GM23338 (cell line): ENCODE results near the gene BET1. TPM values are rescaled to one million over a fixed set of nuclear protein-coding genes. Genes with fewer than 3 reads are reported as not detected.

Experiments
- ATAC-seq: fragments of 200-7000 bp; cut with Tn5 transposase; 3 replicates; pipeline ENCODE4 v1.9.1; 2020
- DNase-seq: peaks from one replicate; pipeline ENCODE4 v3.0.0-alpha.2; 2015; ENCODE audit warnings: low spot score
- H2AFZ ChIP-seq: fragments of 200-600 bp; sonication (generic); 2 replicates; pipeline ENCODE4 v1.8.0; 2016; ENCODE audit warnings: antibody characterized with exemption, mild to moderate bottlenecking, moderate library complexity
- H3F3A ChIP-seq: fragments of 200-600 bp; sonication (generic); replicated peaks from 2 replicates; pipeline ENCODE4 v1.8.0; 2017; ENCODE audit warnings: antibody characterized with exemption, mixed run types, low read depth
- H3K27ac ChIP-seq: fragments of 200-600 bp; sonication (generic); 2 replicates; pipeline ENCODE4 v1.6.1; 2016; ENCODE audit warnings: low read depth
- H3K27me3 ChIP-seq: fragments of 200-600 bp; sonication (generic); 2 replicates; pipeline ENCODE4 v1.8.0; 2016; ENCODE audit warnings: mild to moderate bottlenecking, mixed run types, moderate library complexity; ENCODE audit not compliant: insufficient read depth
- H3K36me3 ChIP-seq: fragments of 200-600 bp; sonication (generic); 2 replicates; pipeline ENCODE4 v1.8.0; 2016; ENCODE audit warnings: mild to moderate bottlenecking; ENCODE audit not compliant: insufficient read depth
- H3K4me1 ChIP-seq: fragments of 200-600 bp; sonication (generic); 2 replicates; pipeline ENCODE4 v1.8.0; 2016; ENCODE audit warnings: mild to moderate bottlenecking, moderate library complexity; ENCODE audit not compliant: insufficient read depth
- H3K4me2 ChIP-seq: fragments of 200-600 bp; sonication (generic); 2 replicates; pipeline ENCODE4 v1.7.1; 2017; ENCODE audit warnings: mixed run types
- H3K4me3 ChIP-seq: fragments of 200-600 bp; sonication (generic); 2 replicates; pipeline ENCODE4 v1.6.1; 2016; ENCODE audit warnings: mixed run types
- H3K79me2 ChIP-seq: fragments of 200-600 bp; sonication (generic); replicated peaks from 2 replicates; pipeline ENCODE4 v1.8.0; 2017; ENCODE audit warnings: mild to moderate bottlenecking; ENCODE audit not compliant: insufficient read depth
- H3K9me2 ChIP-seq: fragments of 200-600 bp; sonication (generic); 2 replicates; pipeline ENCODE4 v1.8.0; 2017; ENCODE audit not compliant: insufficient read depth
- H4K20me1 ChIP-seq: fragments of 200-600 bp; sonication (generic); replicated peaks from 2 replicates; pipeline ENCODE4 v1.8.0; 2017; ENCODE audit warnings: mild to moderate bottlenecking; ENCODE audit not compliant: insufficient read depth
- H3K27ac Mint-ChIP-seq: 2 replicates; pipeline ENCODE4 v1.8.0; 2020; ENCODE audit warnings: inconsistent platforms, mild to moderate bottlenecking, moderate library complexity, mixed read lengths
- H3K27me3 Mint-ChIP-seq: 3 replicates; pipeline ENCODE4 v1.8.0; 2022; ENCODE audit warnings: low read depth, mild to moderate bottlenecking, moderate library complexity, mixed read lengths, inconsistent platforms; ENCODE audit not compliant: insufficient read depth, poor library complexity
- H3K36me3 Mint-ChIP-seq: 3 replicates; pipeline ENCODE4 v1.8.0; 2021; ENCODE audit warnings: low read depth, mild to moderate bottlenecking, inconsistent platforms, moderate library complexity, mixed read lengths
- H3K4me1 Mint-ChIP-seq: 3 replicates; pipeline ENCODE4 v1.8.0; 2020; ENCODE audit warnings: mild to moderate bottlenecking, inconsistent platforms, mixed read lengths
- H3K4me3 Mint-ChIP-seq: 3 replicates; pipeline ENCODE4 v1.8.0; 2021; ENCODE audit warnings: moderate library complexity, mild to moderate bottlenecking, inconsistent platforms, mixed read lengths
- H3K9me3 Mint-ChIP-seq: 3 replicates; pipeline ENCODE4 v1.8.0; 2020; ENCODE audit warnings: moderate library complexity, mild to moderate bottlenecking, inconsistent platforms, mixed read lengths
- CREB1 ChIP-seq: fragments of 250-450 bp; sonication (Bioruptor Pico); IDR thresholded peaks from 2 replicates; pipeline ENCODE4 v1.5.0; 2020; ENCODE audit warnings: low read depth, mild to moderate bottlenecking, moderate library complexity
- EZH2 ChIP-seq: fragments of 200-600 bp; sonication (generic); IDR thresholded peaks from one replicate; pipeline ENCODE4 v1.8.0; 2017; ENCODE audit warnings: antibody characterized with exemption, mild to moderate bottlenecking, low read depth; ENCODE audit not compliant: unreplicated experiment
- NANOG ChIP-seq: IDR thresholded peaks from 2 replicates; pipeline ENCODE4 v1.6.1; 2016; ENCODE audit warnings: antibody characterized with exemption, borderline replicate concordance
- STAT1 ChIP-seq: IDR thresholded peaks from one replicate; pipeline ENCODE4 v1.6.1; 2016; ENCODE audit warnings: antibody characterized with exemption; ENCODE audit not compliant: unreplicated experiment
- ZNF114 ChIP-seq: fragments of 250-450 bp; sonication (Bioruptor Pico); IDR thresholded peaks from 2 replicates; pipeline ENCODE4 v1.5.0; 2020; ENCODE audit warnings: mild to moderate bottlenecking, moderate library complexity
- polyA plus RNA-seq: library from polyadenylated mRNA; unstranded; fragments of >200 nt; fragmentation: Nextera tagmentation; extraction: Ambion mirVana; gene quantifications from 2 replicates; pipeline ENCODE4 v1.2.1, GENCODE V29; 2016
- total RNA-seq: library from RNA; depleted of rRNA; stranded (reverse); fragments of >200 nt; shearing (Covaris generic); gene quantifications from 2 replicates; pipeline ENCODE4 v1.2.3, GENCODE V29; 2014
- TF ChIP-seq, protein P1 (sequence below): fragments of 250-450 bp; sonication (Bioruptor Pico); IDR thresholded peaks from 2 replicates; pipeline ENCODE4 v1.5.0; 2020; ENCODE audit warnings: mild to moderate bottlenecking, moderate library complexity

BET1 gene
- total and polyA plus RNA-seq, 2 experiments from 2014 or later = 42.2 to 69.2 TPM

DNA sequence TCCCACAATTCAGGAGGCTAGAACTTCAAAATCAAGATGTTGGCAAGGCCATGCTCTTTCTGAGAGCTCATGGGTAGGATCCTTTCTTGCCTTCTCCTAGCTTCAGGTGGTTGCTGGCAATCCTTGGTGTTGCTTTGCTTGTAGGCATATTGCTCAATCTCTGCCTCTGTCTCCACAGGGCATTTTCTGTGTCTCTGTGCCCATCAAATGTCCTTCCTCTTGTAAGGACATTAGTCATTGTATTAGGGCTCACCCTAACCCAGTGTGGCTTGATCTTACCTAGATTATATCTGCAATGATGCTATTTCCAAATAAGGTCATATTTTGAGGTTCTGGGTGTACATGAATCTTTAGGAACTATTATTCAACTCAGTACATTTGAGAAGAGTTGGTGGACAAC lies 20.1 kb downstream of the BET1 start:
- H3K36me3 Mint-ChIP-seq = no peaks in the 10 kb centered on the region
- Histone ChIP-seq H3K27me3 (no peaks in the 10 kb centered on the region), H3K4me2 (no peak overlapping the region), H2AFZ (no peak overlapping the region), H3K4me3 (no peak overlapping the region), H3K79me2 (no peaks in the 10 kb centered on the region), H3K4me1 (peaks cover 49% of the 10 kb centered on the region), H3F3A (no peaks in the 10 kb centered on the region), H3K36me3 (no peaks in the 10 kb centered on the region), H4K20me1 (no peaks in the 10 kb centered on the region), H3K27ac (no peak overlapping the region), H3K9me2 (peaks cover 5% of the 10 kb centered on the region; the same call in 1 of the 2 replicates)
- H3K4me3 Mint-ChIP-seq = no peak overlapping the region
- TF ChIP-seq CREB1 (CRISPR knock-in tag) = no peak
- ATAC-seq (no peak), DNase-seq (no peak)
- H3K27me3 Mint-ChIP-seq = no peaks in the 10 kb centered on the region
- H3K4me1 Mint-ChIP-seq = peaks cover 43% of the 10 kb centered on the region
- no peak overlapping the region for H3K27ac Mint-ChIP-seq
- H3K9me3 Mint-ChIP-seq = no peaks in the 10 kb centered on the region

DNA sequence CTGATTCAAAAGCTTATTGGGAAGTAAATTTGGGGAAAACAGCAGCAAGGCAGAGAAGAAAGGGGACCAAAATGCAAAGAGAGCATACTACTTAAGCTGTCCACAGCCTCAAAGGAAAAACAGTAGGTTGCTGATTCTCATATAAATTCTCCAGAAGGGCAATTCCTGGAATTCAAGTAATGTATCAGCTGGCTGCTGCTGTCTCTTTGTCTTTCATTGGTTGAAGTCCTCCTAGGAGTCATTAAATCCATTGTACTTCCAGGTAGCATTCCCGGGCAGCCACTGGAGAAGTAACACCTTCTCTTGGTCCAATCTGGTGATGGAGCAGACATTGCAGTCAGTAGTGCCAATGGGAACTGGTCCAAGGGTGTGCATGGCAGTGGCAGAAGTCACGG lies 22.7 kb downstream of the BET1 start:
- Histone ChIP-seq H3F3A (no peaks in the 10 kb centered on the region), H3K27me3 (no peaks in the 10 kb centered on the region), H3K4me2 (0 out of 2 replicates have a peak overlapping the region, but pooled peaks have one; percentile 6), H4K20me1 (no peaks in the 10 kb centered on the region), H3K4me1 (peaks cover 40% of the 10 kb centered on the region), H3K4me3 (no peak overlapping the region), H3K9me2 (peaks cover 5% of the 10 kb centered on the region; the same call in 1 of the 2 replicates), H2AFZ (no peak overlapping the region), H3K79me2 (no peaks in the 10 kb centered on the region), H3K36me3 (no peaks in the 10 kb centered on the region), H3K27ac (peak overlapping the region; percentile 85)
- no peak for TF ChIP-seq EZH2
- 0 out of 2 replicates have a peak, but pooled peaks have one; percentile 38 for TF ChIP-seq CREB1 (CRISPR knock-in tag)
- peak; percentile 74; the same call in 1 of the 2 replicates for TF ChIP-seq ZNF114 (CRISPR knock-in tag)
- no peak for TF ChIP-seq STAT1
- TF ChIP-seq, protein P1, sequence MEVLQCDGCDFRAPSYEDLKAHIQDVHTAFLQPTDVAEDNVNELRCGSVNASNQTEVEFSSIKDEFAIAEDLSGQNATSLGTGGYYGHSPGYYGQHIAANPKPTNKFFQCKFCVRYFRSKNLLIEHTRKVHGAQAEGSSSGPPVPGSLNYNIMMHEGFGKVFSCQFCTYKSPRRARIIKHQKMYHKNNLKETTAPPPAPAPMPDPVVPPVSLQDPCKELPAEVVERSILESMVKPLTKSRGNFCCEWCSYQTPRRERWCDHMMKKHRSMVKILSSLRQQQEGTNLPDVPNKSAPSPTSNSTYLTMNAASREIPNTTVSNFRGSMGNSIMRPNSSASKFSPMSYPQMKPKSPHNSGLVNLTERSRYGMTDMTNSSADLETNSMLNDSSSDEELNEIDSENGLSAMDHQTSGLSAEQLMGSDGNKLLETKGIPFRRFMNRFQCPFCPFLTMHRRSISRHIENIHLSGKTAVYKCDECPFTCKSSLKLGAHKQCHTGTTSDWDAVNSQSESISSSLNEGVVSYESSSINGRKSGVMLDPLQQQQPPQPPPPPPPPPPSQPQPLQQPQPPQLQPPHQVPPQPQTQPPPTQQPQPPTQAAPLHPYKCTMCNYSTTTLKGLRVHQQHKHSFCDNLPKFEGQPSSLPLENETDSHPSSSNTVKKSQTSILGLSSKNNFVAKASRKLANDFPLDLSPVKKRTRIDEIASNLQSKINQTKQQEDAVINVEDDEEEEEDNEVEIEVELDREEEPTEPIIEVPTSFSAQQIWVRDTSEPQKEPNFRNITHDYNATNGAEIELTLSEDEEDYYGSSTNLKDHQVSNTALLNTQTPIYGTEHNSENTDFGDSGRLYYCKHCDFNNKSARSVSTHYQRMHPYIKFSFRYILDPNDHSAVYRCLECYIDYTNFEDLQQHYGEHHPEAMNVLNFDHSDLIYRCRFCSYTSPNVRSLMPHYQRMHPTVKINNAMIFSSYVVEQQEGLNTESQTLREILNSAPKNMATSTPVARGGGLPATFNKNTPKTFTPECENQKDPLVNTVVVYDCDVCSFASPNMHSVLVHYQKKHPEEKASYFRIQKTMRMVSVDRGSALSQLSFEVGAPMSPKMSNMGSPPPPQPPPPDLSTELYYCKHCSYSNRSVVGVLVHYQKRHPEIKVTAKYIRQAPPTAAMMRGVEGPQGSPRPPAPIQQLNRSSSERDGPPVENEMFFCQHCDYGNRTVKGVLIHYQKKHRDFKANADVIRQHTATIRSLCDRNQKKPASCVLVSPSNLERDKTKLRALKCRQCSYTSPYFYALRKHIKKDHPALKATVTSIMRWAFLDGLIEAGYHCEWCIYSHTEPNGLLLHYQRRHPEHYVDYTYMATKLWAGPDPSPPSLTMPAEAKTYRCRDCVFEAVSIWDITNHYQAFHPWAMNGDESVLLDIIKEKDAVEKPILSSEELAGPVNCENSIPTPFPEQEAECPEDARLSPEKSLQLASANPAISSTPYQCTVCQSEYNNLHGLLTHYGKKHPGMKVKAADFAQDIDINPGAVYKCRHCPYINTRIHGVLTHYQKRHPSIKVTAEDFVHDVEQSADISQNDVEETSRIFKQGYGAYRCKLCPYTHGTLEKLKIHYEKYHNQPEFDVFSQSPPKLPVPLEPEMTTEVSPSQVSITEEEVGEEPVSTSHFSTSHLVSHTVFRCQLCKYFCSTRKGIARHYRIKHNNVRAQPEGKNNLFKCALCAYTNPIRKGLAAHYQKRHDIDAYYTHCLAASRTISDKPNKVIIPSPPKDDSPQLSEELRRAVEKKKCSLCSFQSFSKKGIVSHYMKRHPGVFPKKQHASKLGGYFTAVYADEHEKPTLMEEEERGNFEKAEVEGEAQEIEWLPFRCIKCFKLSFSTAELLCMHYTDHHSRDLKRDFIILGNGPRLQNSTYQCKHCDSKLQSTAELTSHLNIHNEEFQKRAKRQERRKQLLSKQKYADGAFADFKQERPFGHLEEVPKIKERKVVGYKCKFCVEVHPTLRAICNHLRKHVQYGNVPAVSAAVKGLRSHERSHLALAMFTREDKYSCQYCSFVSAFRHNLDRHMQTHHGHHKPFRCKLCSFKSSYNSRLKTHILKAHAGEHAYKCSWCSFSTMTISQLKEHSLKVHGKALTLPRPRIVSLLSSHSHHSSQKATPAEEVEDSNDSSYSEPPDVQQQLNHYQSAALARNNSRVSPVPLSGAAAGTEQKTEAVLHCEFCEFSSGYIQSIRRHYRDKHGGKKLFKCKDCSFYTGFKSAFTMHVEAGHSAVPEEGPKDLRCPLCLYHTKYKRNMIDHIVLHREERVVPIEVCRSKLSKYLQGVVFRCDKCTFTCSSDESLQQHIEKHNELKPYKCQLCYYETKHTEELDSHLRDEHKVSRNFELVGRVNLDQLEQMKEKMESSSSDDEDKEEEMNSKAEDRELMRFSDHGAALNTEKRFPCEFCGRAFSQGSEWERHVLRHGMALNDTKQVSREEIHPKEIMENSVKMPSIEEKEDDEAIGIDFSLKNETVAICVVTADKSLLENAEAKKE = peak; percentile 99
- TF ChIP-seq NANOG = peak; percentile 70; the same call in 1 of the 2 replicates
- Mint-ChIP-seq H3K27me3 (no peaks in the 10 kb centered on the region), H3K27ac (peak overlapping the region; percentile 93), H3K4me1 (peaks cover 44% of the 10 kb centered on the region), H3K4me3 (no peak overlapping the region), H3K36me3 (no peaks in the 10 kb centered on the region), H3K9me3 (no peaks in the 10 kb centered on the region)
- DNase-seq (peak; percentile 78), ATAC-seq (peak; percentile 81)
